ENCODE results near the gene KLHL18.

KLHL18 gene

GRCh38 chr3:47310391-47310790 is 27.6 kb downstream of the KLHL18 start:
- TF ChIP-seq SIN3A (IDR thresholded peaks at IDR 0.05; ENCODE audit: borderline replicate concordance, insufficient read depth, low read length) (no peak), FOXP2 (optimal IDR thresholded peaks at IDR 0.05; ENCODE audit: borderline replicate concordance, extremely low read depth, extremely low read length, insufficient read depth) (no peak), REST (IDR thresholded peaks at IDR 0.05; ENCODE audit: insufficient read depth in 1 of 2, low read depth in 2 of 2, low read length in 2 of 2) (no peak), POLR2AphosphoS5 (IDR thresholded peaks at IDR 0.05; ENCODE audit: low read depth, low read length) (no peak), TAF1 (IDR thresholded peaks at IDR 0.05; ENCODE audit: borderline replicate concordance, insufficient read depth, low read length) (no peak)

GRCh38 chr3:47313341-47314055 is 30.8 kb downstream of the KLHL18 start:
- TF ChIP-seq TAF1 (IDR thresholded peaks at IDR 0.05; ENCODE audit: borderline replicate concordance, insufficient read depth, low read length) (no peak), FOXP2 (optimal IDR thresholded peaks at IDR 0.05; ENCODE audit: borderline replicate concordance, extremely low read depth, extremely low read length, insufficient read depth) (no peak), REST (IDR thresholded peaks at IDR 0.05; ENCODE audit: insufficient read depth in 1 of 2, low read depth in 2 of 2, low read length in 2 of 2) (no peak), SIN3A (IDR thresholded peaks at IDR 0.05; ENCODE audit: borderline replicate concordance, insufficient read depth, low read length) (no peak), POLR2AphosphoS5 (IDR thresholded peaks at IDR 0.05; ENCODE audit: low read depth, low read length) (no peak)

- TF ChIP-seq REST (IDR thresholded peaks at IDR 0.05; ENCODE audit: insufficient read depth in 1 of 2, low read depth in 2 of 2, low read length in 2 of 2) (no peak), TAF1 (IDR thresholded peaks at IDR 0.05; ENCODE audit: borderline replicate concordance, insufficient read depth, low read length) (no peak), FOXP2 (optimal IDR thresholded peaks at IDR 0.05; ENCODE audit: borderline replicate concordance, extremely low read depth, extremely low read length, insufficient read depth) (no peak), POLR2AphosphoS5 (IDR thresholded peaks at IDR 0.05; ENCODE audit: low read depth, low read length) (no peak), SIN3A (IDR thresholded peaks at IDR 0.05; ENCODE audit: borderline replicate concordance, insufficient read depth, low read length) (no peak)
Observed at GRCh38 chr3:47314056-47314764, 31.5 kb downstream of the KLHL18 start.

- no peak for TF ChIP-seq FOXP2 (optimal IDR thresholded peaks at IDR 0.05; ENCODE audit: borderline replicate concordance, extremely low read depth, extremely low read length, insufficient read depth)
- TF ChIP-seq SIN3A (IDR thresholded peaks at IDR 0.05; ENCODE audit: borderline replicate concordance, insufficient read depth, low read length), result no peak
- no peak for TF ChIP-seq POLR2AphosphoS5 (IDR thresholded peaks at IDR 0.05; ENCODE audit: low read depth, low read length)
- no peak for TF ChIP-seq TAF1 (IDR thresholded peaks at IDR 0.05; ENCODE audit: borderline replicate concordance, insufficient read depth, low read length)
- TF ChIP-seq REST (IDR thresholded peaks at IDR 0.05; ENCODE audit: insufficient read depth in 1 of 2, low read depth in 2 of 2, low read length in 2 of 2), result no peak
Observed at GRCh38 chr3:47315069-47315647, 32.4 kb downstream of the KLHL18 start.

Measured in PFSK-1 (cell line).